ENCODE results near the gene DIAPH3. TPM values are rescaled to one million over a fixed set of nuclear protein-coding genes. Genes with fewer than 3 reads are reported as not detected.

The DIAPH3 gene
- polyA plus RNA-seq, 3 donors = 0.04 to 0.09 TPM; not detected in 1

DNA sequence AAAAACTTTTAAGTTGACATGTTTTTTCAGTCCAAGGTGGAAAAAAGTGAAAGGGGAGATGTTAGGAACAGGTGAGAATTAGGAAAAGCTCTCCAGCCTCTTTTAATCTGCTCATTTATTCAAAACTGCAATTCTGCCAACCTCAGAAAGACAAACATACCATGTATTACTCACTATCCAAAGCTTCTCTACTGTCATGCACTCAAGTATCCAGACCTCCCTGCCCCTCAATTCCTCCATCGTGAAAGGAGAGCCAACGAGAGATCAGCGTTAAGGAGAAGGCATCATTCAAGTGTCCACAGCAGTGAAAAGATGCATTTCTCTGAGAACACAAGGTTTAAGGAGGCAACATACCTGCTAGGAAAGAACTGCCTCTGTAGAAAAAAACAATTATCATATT lies 24.5 kb downstream of the DIAPH3 start:
- H3K4me2 ChIP-seq (replicated peaks; ENCODE audit: extremely low read depth, low read length, poor library complexity, severe bottlenecking) = no peak overlapping the region
- peaks cover 0 to 3% (median 0%) of the 10 kb centered on the region in 7 donors for H3K9me3 Mint-ChIP-seq
- no peaks in the 10 kb centered on the region for H3K4me1 ChIP-seq (ENCODE audit: control insufficient read depth in 1 of 2, insufficient read depth in 2 of 2, low read length in 2 of 2)
- intact Hi-C loops (cut with micrococcal nuclease) = no loop called here
- no peaks in the 10 kb centered on the region for H3K4me1 Mint-ChIP-seq
- H4K20me1 ChIP-seq (ENCODE audit: insufficient read depth, low read length) = no peaks in the 10 kb centered on the region
- no peaks in the 10 kb centered on the region for H3K27me3 Mint-ChIP-seq (ENCODE audit: low read depth in 3 of 3)
- no peak for DNase-seq
- no peak overlapping the region for H3K9ac ChIP-seq (ENCODE audit: insufficient read depth, low read length, poor library complexity, severe bottlenecking)
- H3K4me3 ChIP-seq (replicated peaks in 1 of 3; ENCODE audit: low read depth in 2 of 3, low read length in 3 of 3) = no peak overlapping the region
- TF ChIP-seq, protein P1, sequence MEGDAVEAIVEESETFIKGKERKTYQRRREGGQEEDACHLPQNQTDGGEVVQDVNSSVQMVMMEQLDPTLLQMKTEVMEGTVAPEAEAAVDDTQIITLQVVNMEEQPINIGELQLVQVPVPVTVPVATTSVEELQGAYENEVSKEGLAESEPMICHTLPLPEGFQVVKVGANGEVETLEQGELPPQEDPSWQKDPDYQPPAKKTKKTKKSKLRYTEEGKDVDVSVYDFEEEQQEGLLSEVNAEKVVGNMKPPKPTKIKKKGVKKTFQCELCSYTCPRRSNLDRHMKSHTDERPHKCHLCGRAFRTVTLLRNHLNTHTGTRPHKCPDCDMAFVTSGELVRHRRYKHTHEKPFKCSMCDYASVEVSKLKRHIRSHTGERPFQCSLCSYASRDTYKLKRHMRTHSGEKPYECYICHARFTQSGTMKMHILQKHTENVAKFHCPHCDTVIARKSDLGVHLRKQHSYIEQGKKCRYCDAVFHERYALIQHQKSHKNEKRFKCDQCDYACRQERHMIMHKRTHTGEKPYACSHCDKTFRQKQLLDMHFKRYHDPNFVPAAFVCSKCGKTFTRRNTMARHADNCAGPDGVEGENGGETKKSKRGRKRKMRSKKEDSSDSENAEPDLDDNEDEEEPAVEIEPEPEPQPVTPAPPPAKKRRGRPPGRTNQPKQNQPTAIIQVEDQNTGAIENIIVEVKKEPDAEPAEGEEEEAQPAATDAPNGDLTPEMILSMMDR (IDR thresholded peaks at IDR 0.05) = no peak
- H3K36me3 ChIP-seq (replicated peaks in 1 of 2; ENCODE audit: control insufficient read depth in 1 of 2, insufficient read depth in 2 of 2, low read length in 2 of 2) = no peaks in the 10 kb centered on the region
- no peak overlapping the region for H3K4me3 Mint-ChIP-seq
- WGBS (ENCODE audit: insufficient coverage) = 100% methylated on average over 3 of the region's 3 CpGs
- H3K27ac ChIP-seq (ENCODE audit: low read depth in 1 of 2, low read length in 2 of 2) = no peak overlapping the region
- no peaks in the 10 kb centered on the region for H3K79me2 ChIP-seq (ENCODE audit: insufficient read depth, low read length)
- no peak overlapping the region for H2AFZ ChIP-seq (ENCODE audit: insufficient read depth, low read depth, low read length, poor library complexity, severe bottlenecking)
- H3K9me3 ChIP-seq (replicated peaks in 1 of 2; ENCODE audit: control insufficient read depth in 1 of 2, insufficient read depth in 1 of 2, low read length in 2 of 2) = no peaks in the 10 kb centered on the region
- H3K36me3 Mint-ChIP-seq = no peaks in the 10 kb centered on the region
- no peaks in the 10 kb centered on the region for H3K27me3 ChIP-seq (ENCODE audit: control insufficient read depth in 2 of 2, insufficient read depth in 2 of 2, low read length in 2 of 2)
- no peak overlapping the region for H3K27ac Mint-ChIP-seq

GRCh38 chr13:60138674-60139073 lies 25.1 kb downstream of the DIAPH3 start:
- Histone ChIP-seq H3K9me3 (replicated peaks in 1 of 2; ENCODE audit: control insufficient read depth in 1 of 2, insufficient read depth in 1 of 2, low read length in 2 of 2) (no peaks in the 10 kb centered on the region), H3K9ac (ENCODE audit: insufficient read depth, low read length, poor library complexity, severe bottlenecking) (no peak overlapping the region), H3K36me3 (replicated peaks in 1 of 2; ENCODE audit: control insufficient read depth in 1 of 2, insufficient read depth in 2 of 2, low read length in 2 of 2) (no peaks in the 10 kb centered on the region), H2AFZ (ENCODE audit: insufficient read depth, low read depth, low read length, poor library complexity, severe bottlenecking) (no peak overlapping the region), H3K27ac (ENCODE audit: low read depth in 1 of 2, low read length in 2 of 2) (no peak overlapping the region), H3K4me3 (replicated peaks in 1 of 3; ENCODE audit: low read depth in 2 of 3, low read length in 3 of 3) (no peak overlapping the region), H3K27me3 (ENCODE audit: control insufficient read depth in 2 of 2, insufficient read depth in 2 of 2, low read length in 2 of 2) (no peaks in the 10 kb centered on the region), H3K79me2 (ENCODE audit: insufficient read depth, low read length) (no peaks in the 10 kb centered on the region), H4K20me1 (ENCODE audit: insufficient read depth, low read length) (no peaks in the 10 kb centered on the region), H3K4me1 (ENCODE audit: control insufficient read depth in 1 of 2, insufficient read depth in 2 of 2, low read length in 2 of 2) (no peaks in the 10 kb centered on the region), H3K4me2 (replicated peaks; ENCODE audit: extremely low read depth, low read length, poor library complexity, severe bottlenecking) (no peak overlapping the region)
- Mint-ChIP-seq H3K4me3 (no peak overlapping the region), H3K27me3 (ENCODE audit: low read depth in 3 of 3) (no peaks in the 10 kb centered on the region), H3K4me1 (no peaks in the 10 kb centered on the region), H3K27ac (no peak overlapping the region), H3K9me3 (peaks cover 0 to 3% (median 0%) of the 10 kb centered on the region in 7 donors), H3K36me3 (peaks cover 0 to 4% of the 10 kb centered on the region in 2 donors)
- WGBS (ENCODE audit: insufficient coverage) = 100% methylated on average over 1 of the region's 1 CpG
- no peak for DNase-seq
- intact Hi-C loops (cut with micrococcal nuclease) = no loop called here
- TF ChIP-seq, protein P1 (IDR thresholded peaks at IDR 0.05) = no peak

Data from CD14-positive monocyte (primary cell).